ENCODE results near the gene RPL36. TPM values are rescaled to one million over a fixed set of nuclear protein-coding genes. Genes with fewer than 3 reads are reported as not detected.

The RPL36 gene
- total RNA-seq, 4 donors from 2014 or later: 87.9 to 636 (median 329) TPM

DNA sequence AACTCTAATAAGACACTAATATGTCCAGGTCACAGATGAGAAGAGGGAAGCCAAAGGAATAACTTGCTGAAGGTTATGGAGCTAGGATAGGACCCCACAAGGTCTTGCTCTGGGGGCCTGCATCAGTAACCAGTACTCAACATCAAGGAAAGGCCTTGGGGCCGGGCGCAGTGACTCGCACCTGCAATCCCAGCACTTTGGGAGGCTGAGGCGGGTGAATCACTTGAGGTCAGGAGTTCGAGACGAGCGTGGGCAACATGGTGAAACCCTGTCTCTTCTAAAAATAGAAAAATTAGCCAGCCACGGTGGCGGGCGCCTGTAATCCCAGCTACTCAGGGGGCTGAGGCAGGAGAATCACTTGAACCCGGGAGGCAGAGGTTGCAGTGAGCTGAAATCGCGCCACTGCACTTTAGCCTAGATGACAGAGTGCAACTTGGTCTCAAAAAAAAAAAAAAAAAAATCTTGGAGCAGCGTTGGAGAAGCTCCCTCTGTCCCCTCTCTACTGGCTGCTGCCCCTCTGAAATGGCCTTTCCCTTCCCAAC, 28.0 kb downstream of the RPL36 start:
- peaks cover 12 to 34% (median 19%) of the 10 kb centered on the region in 4 donors for H3K4me1 ChIP-seq
- H3K9me3 ChIP-seq: no peaks in the 10 kb centered on the region
- H3K4me3 ChIP-seq: no peak overlapping the region
- no peak for TF ChIP-seq EP300 (IDR thresholded peaks at IDR 0.05; ENCODE audit: low read depth)
- TF ChIP-seq POLR2A (IDR thresholded peaks at IDR 0.05): no peak
- TF ChIP-seq, protein P1, sequence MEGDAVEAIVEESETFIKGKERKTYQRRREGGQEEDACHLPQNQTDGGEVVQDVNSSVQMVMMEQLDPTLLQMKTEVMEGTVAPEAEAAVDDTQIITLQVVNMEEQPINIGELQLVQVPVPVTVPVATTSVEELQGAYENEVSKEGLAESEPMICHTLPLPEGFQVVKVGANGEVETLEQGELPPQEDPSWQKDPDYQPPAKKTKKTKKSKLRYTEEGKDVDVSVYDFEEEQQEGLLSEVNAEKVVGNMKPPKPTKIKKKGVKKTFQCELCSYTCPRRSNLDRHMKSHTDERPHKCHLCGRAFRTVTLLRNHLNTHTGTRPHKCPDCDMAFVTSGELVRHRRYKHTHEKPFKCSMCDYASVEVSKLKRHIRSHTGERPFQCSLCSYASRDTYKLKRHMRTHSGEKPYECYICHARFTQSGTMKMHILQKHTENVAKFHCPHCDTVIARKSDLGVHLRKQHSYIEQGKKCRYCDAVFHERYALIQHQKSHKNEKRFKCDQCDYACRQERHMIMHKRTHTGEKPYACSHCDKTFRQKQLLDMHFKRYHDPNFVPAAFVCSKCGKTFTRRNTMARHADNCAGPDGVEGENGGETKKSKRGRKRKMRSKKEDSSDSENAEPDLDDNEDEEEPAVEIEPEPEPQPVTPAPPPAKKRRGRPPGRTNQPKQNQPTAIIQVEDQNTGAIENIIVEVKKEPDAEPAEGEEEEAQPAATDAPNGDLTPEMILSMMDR (IDR thresholded peaks at IDR 0.05): no peak
- TF ChIP-seq POLR2AphosphoS5 (IDR thresholded peaks at IDR 0.05): no peak
- H3K36me3 ChIP-seq: peaks cover 0 to 8% (median under 1%) of the 10 kb centered on the region in 4 donors
- 49% methylated on average over 14 of the region's 14 CpGs; no CpG with 5 or more reads in 1 of the 2 donors for WGBS, 2 donors (ENCODE audit: low coverage in 1 of 2)
- intact Hi-C loops (cut with DNase I; ENCODE audit: low total_unique reads) (no loop called here), in situ Hi-C loops (cut with MboI; ENCODE audit: low pct_ligation_motif_present in 1 of 4, low pct_unique_long_range_greater_than_20kb in 1 of 4, low sequenced_read_pairs in 3 of 4) (no loop called here)
- DNase-seq: no peak
- no peaks in the 10 kb centered on the region for H3K27me3 ChIP-seq
- peak overlapping the region in 1 of 4 donors; percentile 96 for H3K27ac ChIP-seq

DNA sequence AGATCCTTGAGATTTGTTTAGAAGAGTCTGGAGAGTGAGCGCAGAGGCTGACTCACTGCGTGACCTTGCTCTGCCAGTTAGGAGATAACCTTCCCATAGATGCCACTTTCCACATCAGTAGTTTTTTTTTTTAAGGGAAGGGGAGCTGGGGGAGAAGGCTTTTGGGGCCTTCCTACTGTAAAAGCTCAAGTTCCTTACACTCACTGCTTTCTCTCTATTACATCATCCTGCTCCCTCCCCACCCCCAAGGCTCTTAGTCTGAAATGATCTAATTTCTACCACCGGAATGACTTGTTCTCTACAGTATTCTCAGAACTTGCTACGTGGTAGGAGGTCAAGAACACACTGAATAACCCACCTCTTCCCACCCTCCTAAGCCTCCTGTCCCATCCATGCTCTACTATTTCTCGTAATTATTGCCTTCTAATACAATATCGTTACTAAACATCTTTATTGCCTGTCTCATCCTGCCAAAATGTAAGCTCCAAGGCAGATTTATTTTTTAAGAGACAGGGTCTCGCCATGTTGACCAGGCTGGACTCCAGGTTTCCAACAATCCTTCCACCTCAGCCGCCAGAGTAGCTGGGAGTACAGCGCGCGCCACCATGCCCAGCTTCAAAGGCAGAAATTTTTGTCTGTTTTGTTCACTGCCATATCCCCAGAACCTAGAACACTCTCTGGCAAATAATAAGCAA, 28.6 kb downstream of the RPL36 start:
- Histone ChIP-seq H3K27ac (peak overlapping the region; percentile 93 to 97 (median 96)), H3K4me1 (peaks cover 12 to 34% (median 19%) of the 10 kb centered on the region in 4 donors), H3K9me3 (no peaks in the 10 kb centered on the region), H3K27me3 (no peaks in the 10 kb centered on the region), H3K4me3 (peak overlapping the region in 3 of 4 donors; percentile 90 to 100 (median 96)), H3K36me3 (peaks cover 0 to 2% (median 0%) of the 10 kb centered on the region in 4 donors)
- intact Hi-C loops (cut with DNase I; ENCODE audit: low total_unique reads) (no loop called here), in situ Hi-C loops (cut with MboI; ENCODE audit: low pct_ligation_motif_present in 1 of 4, low pct_unique_long_range_greater_than_20kb in 1 of 4, low sequenced_read_pairs in 3 of 4) (no loop called here)
- TF ChIP-seq, protein P1 (IDR thresholded peaks at IDR 0.05): no peak
- TF ChIP-seq EP300 (IDR thresholded peaks at IDR 0.05; ENCODE audit: low read depth): no peak
- TF ChIP-seq POLR2A (IDR thresholded peaks at IDR 0.05): no peak
- no peak for TF ChIP-seq POLR2AphosphoS5 (IDR thresholded peaks at IDR 0.05)
- 13 to 24% methylated on average over 9 to 11 of the region's 11 CpGs for WGBS, 2 donors (ENCODE audit: low coverage in 1 of 2)
- DNase-seq: no peak

DNA sequence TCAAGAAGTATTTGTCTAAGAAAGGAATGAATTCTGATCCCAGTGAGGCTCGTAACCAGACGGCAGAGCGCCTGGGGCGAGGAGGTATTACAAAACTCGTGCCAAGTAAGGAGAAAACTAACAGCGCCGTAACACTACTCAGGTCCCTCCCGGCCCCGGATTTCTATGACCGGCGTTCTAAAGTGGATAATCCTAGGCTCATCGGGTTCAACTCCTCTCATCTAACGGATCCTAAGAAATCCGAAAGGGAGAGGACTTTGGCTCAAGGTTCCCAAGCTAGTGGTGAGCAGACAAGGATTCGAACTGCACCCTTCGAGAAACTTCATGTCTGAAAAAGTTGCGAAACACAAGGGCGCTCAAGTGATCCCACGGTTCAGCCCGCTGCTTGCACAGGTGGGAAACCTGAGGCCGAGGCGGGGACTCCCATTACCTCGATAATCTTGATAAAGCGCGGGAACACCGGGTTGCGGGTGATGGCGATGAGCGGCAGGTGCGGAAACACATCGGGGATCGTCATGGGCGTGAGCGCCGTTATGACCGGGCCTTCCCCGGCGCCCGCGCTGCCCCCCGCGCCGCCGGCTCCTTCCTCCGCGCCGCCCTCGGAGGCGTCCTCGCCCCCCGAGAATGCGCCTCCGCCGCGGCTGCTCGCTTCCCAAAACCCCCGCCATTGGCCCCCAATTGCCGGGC, 29.3 kb downstream of the RPL36 start:
- TF ChIP-seq, protein P1 (IDR thresholded peaks at IDR 0.05): no peak
- TF ChIP-seq POLR2AphosphoS5 (IDR thresholded peaks at IDR 0.05): no peak
- TF ChIP-seq EP300 (IDR thresholded peaks at IDR 0.05; ENCODE audit: low read depth): no peak
- no peak for TF ChIP-seq POLR2A (IDR thresholded peaks at IDR 0.05)
- in situ Hi-C loops (cut with MboI; ENCODE audit: low pct_ligation_motif_present in 1 of 4, low pct_unique_long_range_greater_than_20kb in 1 of 4, low sequenced_read_pairs in 3 of 4): no loop called here
- Histone ChIP-seq H3K9me3 (no peaks in the 10 kb centered on the region), H3K4me1 (peaks cover 12 to 34% (median 19%) of the 10 kb centered on the region in 4 donors), H3K36me3 (no peaks in the 10 kb centered on the region), H3K27ac (peak overlapping the region; percentile 93 to 97 (median 96)), H3K4me3 (peak overlapping the region; percentile 87 to 100 (median 93)), H3K27me3 (no peaks in the 10 kb centered on the region)
- intact Hi-C loops (cut with DNase I; ENCODE audit: low total_unique reads): no loop called here
- WGBS, 2 donors (ENCODE audit: low coverage in 1 of 2): 1% methylated on average over 50 of the region's 58 CpGs; no CpG with 5 or more reads in 1 of the 2 donors
- DNase-seq: no peak

Data from transverse colon (tissue), 4 donors.